ENCODE measurements around the gene TNFRSF25. TPM values are rescaled to one million over a fixed set of nuclear protein-coding genes. Genes with fewer than 3 reads are reported as not detected.

Gene TNFRSF25
- total RNA-seq, 1 experiment from 2014 or later = 19.5 TPM

DNA sequence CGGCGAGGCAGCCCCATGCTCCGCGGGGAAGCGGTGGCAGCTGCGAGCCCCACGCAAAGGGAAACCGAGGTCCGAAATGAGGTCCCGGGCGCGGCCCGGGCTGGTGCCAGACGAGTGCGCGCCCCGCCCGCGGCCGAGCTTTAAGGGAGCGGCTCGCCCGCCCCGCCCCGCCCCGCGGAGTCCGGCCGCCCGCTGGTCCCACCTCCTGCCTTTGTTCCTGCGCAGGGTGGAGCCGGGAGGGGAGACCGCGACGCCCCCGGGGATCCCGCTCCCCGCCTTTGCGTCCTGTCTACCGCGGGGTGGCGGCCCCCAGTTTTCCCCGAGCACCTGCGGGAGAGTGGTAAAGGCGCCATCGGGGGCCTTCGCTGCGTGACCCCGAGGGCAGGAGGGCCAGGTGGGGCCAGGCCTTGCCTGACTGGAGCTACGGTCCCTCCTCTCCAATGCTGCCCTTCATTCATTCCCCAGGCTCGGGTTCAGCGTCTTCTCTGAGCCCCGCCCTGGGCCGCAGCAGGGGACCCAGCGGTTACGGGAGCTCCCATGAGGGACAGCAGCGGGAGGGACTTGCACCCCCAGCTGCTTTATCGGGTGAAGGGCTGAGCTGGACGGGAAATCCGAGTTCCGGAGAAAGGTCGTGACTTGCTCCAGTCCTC lies 46.0 kb downstream of the TNFRSF25 start, which contains the start of gene HES2 (continued):
- TF ChIP-seq, protein P1, sequence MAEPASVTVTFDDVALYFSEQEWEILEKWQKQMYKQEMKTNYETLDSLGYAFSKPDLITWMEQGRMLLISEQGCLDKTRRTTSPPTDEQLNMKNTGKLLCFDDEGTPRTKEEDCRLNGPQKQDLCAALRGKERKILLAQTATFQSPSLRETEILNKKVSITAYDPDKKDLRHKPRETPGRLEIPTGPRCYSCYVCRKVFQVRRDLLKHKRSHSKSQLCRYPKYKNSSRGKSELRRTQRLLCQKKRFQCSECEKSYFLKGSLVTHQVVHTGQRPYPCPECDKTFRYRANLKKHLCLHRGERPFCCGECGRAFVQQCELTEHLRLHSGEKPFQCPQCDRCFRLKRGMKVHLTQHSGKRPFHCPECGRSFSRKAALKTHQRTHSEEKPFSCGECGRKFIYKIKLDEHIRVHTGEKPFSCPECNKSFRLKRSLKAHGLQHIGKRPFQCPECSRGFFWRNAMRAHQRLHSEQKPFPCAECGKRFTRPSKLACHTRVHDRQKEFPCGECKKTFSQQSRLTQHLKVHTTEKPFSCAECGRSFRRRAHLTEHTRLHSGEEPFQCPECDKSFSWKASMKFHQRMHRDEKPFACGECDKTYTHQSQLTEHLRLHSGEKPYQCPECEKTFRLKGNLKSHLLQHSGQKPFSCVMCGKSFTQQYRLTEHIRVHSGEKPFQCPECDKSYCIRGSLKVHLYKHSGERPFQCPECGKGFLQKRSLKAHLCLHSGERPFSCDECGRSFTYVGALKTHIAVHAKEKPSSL (CRISPR knock-in tag; conservative IDR thresholded peaks at IDR 0.05) = no peak
- TF ChIP-seq, protein P2, sequence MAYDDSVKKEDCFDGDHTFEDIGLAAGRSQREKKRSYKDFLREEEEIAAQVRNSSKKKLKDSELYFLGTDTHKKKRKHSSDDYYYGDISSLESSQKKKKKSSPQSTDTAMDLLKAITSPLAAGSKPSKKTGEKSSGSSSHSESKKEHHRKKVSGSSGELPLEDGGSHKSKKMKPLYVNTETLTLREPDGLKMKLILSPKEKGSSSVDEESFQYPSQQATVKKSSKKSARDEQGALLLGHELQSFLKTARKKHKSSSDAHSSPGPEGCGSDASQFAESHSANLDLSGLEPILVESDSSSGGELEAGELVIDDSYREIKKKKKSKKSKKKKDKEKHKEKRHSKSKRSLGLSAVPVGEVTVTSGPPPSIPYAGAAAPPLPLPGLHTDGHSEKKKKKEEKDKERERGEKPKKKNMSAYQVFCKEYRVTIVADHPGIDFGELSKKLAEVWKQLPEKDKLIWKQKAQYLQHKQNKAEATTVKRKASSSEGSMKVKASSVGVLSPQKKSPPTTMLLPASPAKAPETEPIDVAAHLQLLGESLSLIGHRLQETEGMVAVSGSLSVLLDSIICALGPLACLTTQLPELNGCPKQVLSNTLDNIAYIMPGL (CRISPR knock-in tag; IDR thresholded peaks at IDR 0.05) = no peak
- TF ChIP-seq ZNF423 (CRISPR knock-in tag; IDR thresholded peaks at IDR 0.05) = peak; percentile 45
- TF ChIP-seq, protein P3, sequence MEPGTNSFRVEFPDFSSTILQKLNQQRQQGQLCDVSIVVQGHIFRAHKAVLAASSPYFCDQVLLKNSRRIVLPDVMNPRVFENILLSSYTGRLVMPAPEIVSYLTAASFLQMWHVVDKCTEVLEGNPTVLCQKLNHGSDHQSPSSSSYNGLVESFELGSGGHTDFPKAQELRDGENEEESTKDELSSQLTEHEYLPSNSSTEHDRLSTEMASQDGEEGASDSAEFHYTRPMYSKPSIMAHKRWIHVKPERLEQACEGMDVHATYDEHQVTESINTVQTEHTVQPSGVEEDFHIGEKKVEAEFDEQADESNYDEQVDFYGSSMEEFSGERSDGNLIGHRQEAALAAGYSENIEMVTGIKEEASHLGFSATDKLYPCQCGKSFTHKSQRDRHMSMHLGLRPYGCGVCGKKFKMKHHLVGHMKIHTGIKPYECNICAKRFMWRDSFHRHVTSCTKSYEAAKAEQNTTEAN (CRISPR knock-in tag; IDR thresholded peaks at IDR 0.05) = no peak

DNA sequence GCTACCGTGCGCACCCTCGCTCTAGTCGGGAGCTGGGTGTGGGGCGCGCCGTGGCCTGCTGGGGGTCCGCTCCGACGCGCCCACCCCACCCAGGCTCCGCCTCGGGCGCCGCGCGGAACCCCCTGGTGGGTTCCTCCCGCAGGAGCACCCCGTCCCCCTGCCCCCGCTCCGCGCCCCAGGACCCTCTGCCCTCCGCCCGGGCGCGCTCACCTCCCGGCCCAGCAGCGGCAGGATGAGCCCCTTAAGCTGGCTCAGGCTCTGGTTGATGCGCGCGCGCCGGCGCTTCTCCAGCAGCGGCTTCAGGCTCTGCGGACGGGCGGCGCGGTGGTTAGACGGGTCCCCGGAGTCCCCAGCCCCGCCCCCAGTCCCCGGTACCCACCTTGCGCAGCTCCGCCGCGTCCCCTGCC lies 46.6 kb downstream of the TNFRSF25 start:
- Mint-ChIP-seq H3K4me3 (peak overlapping the region; percentile 62), H3K36me3 (no peaks in the 10 kb centered on the region), H3K9me3 (no peaks in the 10 kb centered on the region), H3K27ac (no peak overlapping the region), H3K27me3 (ENCODE audit: low read depth) (peaks cover 97% of the 10 kb centered on the region), H3K4me1 (peaks cover 22% of the 10 kb centered on the region)
- DNase-seq (ENCODE audit: low spot score) (peak; percentile 70), ATAC-seq (peak; percentile 23)
- TF ChIP-seq, protein P4, sequence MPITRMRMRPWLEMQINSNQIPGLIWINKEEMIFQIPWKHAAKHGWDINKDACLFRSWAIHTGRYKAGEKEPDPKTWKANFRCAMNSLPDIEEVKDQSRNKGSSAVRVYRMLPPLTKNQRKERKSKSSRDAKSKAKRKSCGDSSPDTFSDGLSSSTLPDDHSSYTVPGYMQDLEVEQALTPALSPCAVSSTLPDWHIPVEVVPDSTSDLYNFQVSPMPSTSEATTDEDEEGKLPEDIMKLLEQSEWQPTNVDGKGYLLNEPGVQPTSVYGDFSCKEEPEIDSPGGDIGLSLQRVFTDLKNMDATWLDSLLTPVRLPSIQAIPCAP (CRISPR knock-in tag; IDR thresholded peaks at IDR 0.05) = no peak
- TF ChIP-seq TEAD4 (CRISPR knock-in tag; IDR thresholded peaks at IDR 0.05) = no peak
- TF ChIP-seq, protein P5, sequence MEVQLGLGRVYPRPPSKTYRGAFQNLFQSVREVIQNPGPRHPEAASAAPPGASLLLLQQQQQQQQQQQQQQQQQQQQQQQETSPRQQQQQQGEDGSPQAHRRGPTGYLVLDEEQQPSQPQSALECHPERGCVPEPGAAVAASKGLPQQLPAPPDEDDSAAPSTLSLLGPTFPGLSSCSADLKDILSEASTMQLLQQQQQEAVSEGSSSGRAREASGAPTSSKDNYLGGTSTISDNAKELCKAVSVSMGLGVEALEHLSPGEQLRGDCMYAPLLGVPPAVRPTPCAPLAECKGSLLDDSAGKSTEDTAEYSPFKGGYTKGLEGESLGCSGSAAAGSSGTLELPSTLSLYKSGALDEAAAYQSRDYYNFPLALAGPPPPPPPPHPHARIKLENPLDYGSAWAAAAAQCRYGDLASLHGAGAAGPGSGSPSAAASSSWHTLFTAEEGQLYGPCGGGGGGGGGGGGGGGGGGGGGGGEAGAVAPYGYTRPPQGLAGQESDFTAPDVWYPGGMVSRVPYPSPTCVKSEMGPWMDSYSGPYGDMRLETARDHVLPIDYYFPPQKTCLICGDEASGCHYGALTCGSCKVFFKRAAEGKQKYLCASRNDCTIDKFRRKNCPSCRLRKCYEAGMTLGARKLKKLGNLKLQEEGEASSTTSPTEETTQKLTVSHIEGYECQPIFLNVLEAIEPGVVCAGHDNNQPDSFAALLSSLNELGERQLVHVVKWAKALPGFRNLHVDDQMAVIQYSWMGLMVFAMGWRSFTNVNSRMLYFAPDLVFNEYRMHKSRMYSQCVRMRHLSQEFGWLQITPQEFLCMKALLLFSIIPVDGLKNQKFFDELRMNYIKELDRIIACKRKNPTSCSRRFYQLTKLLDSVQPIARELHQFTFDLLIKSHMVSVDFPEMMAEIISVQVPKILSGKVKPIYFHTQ (CRISPR knock-in tag; IDR thresholded peaks at IDR 0.05) = no peak
- TF ChIP-seq SP1 (CRISPR knock-in tag; conservative IDR thresholded peaks at IDR 0.05) = 0 out of 2 replicates have a peak, but pooled peaks have one; percentile 5
- TF ChIP-seq, protein P6, sequence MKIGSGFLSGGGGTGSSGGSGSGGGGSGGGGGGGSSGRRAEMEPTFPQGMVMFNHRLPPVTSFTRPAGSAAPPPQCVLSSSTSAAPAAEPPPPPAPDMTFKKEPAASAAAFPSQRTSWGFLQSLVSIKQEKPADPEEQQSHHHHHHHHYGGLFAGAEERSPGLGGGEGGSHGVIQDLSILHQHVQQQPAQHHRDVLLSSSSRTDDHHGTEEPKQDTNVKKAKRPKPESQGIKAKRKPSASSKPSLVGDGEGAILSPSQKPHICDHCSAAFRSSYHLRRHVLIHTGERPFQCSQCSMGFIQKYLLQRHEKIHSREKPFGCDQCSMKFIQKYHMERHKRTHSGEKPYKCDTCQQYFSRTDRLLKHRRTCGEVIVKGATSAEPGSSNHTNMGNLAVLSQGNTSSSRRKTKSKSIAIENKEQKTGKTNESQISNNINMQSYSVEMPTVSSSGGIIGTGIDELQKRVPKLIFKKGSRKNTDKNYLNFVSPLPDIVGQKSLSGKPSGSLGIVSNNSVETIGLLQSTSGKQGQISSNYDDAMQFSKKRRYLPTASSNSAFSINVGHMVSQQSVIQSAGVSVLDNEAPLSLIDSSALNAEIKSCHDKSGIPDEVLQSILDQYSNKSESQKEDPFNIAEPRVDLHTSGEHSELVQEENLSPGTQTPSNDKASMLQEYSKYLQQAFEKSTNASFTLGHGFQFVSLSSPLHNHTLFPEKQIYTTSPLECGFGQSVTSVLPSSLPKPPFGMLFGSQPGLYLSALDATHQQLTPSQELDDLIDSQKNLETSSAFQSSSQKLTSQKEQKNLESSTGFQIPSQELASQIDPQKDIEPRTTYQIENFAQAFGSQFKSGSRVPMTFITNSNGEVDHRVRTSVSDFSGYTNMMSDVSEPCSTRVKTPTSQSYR (CRISPR knock-in tag; IDR thresholded peaks at IDR 0.05) = no peak
- no peak for TF ChIP-seq SMAD4 (CRISPR knock-in tag; IDR thresholded peaks at IDR 0.05)
- no peak for TF ChIP-seq MYBL2 (CRISPR knock-in tag; IDR thresholded peaks at IDR 0.05)
- TF ChIP-seq ZNF232 (CRISPR knock-in tag; IDR thresholded peaks at IDR 0.05) = 0 out of 2 replicates have a peak, but pooled peaks have one; percentile 21
- CTCF ChIA-PET = interaction anchor here (0.5 to 6.9 kb wide), 29 partner anchors 9 to 1702 kb away, joined by 3 to 281 read pairs (median 5); partner anchors contain the start of genes ACOT7, HES3 and RNF207
- POLR2A ChIA-PET = interaction anchor here (1.0 to 1.3 kb wide), 2 partner anchors 34 to 174 kb away, joined by 3 read pairs; no protein-coding TSS in a partner anchor
